ENCODE results near the gene OTOF.
"Not testable (repeated sequence)": the region's sequence is repeated elsewhere in the genome, so short reads cannot be mapped to it uniquely, and the experiment has no call there.

The OTOF gene

DNA sequence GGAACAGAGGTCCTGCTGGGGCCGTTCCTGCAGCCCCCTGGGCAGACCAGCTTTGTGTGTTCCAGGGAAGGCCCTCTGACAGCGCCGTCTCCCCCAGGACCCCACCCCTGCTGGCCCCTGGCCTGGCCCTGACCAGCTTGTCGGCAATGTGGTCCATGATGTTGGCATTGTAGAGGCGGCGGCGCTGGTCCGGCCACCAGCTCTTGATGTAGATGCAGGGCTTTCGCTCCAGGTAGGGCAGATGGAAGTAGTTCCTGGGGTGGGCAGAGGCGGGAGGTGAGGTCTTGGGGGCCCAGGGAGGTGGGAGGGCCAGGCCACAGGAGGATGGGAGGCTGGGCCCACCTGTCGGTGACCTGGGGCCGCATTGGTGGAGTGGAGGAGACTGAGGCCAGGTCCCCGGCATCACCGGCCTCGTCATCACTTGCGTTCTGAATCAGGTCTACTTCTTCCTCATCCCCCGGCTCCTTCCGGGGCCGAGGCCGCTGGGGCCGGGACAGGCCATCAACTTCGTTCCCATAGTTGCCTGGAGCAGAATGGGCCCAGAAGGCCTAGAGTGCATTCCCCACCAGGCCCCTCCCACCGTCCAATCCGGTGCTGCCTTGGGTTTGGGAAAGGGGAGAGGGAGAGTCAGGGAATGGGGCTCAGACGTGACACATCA, 1.3 kb upstream of the OTOF start:
- DNase-seq, result no peak

DNA sequence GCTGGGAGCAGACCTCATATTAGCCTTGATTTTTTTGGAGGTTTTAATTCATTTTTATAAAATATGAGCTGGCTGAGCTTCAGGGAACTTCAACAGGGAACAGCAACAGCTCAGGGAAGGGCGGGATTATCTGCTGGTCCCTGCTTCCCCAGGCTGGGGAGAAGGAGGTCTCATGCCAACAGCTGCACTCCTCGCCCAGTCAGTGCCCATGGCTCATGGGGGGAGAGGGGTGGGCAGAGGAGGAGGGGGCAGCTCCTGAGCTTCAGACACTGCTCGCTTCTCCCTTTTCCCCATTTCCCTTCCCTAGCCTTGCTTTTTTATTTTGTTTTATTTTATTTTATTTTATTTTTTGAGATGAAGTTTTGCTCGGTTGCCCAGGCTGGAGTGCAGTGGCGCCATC, 442 bp upstream of the OTOF start:
- DNase-seq, result no peak

DNA sequence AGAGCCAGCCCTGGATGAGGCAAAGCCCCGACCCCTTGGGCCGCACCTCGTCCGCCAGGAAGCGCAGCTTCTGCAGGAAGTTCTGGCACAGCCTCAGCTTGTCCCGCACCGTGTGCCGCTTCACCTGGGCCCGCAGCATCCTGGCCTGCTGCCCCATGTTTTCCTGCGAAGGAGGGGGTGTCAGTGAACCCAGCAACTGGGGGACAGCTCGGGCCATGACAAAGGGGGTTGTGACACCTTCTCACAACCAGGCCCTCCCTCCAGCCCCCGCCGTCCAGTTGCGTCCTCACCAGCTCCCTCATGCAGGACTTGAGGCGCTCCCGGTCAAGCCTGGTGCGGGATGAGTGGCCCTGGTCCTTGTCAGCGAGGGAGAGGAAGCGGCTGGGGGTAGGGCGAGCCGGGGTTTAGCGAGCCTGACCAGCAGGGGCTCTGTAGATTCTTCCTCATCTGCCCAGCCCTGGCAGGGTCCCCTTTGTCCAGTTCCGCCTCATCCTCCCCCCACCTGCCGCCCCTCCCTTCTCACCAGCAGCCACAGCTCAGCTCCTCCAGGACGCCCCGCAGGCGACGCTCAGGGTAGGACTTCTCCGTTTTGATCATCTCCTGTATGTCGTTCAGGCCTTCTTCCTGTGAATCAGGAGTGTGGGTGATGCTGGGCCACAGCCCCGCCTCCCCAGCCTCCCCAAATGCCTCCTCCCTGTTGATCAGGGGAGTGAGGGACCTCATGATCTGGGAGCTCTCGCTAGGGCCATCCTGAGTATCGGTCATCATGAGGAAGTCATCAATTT, 606 bp downstream of the OTOF start:
- DNase-seq, result no peak

DNA sequence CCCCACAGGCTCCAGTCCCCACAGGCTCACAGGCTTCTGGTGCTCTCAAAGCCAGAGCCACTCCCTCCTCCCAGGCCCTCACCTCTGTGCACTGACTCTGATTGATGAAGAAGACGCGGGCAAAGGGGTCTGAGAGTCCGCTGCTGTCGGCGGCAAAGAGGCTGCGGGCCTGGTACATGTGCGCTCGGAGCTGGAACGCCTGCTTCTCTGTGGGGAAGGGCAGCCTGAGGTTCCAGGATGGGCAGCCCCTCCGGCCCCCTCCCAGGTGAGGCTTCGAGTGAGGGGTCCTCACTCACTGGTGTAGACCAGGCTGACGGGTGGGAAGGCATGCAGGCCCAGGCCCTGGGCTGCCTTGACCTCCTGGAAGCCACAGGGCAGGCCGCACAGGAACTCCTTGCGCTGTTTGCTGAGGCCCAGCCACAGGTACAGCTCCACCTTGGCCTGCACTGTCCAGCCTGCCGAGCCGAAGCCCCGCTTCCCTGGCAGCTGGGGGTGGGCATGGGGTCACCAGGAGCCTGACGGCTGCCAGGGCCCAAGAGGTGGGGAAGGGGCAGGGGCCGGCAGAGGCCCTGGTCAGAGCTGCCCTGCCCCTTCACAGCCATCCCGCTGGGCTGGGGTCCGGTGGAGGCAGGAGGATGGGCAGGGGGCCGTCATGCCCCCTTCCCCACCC, 2.0 kb downstream of the OTOF start:
- no peak for DNase-seq

DNA sequence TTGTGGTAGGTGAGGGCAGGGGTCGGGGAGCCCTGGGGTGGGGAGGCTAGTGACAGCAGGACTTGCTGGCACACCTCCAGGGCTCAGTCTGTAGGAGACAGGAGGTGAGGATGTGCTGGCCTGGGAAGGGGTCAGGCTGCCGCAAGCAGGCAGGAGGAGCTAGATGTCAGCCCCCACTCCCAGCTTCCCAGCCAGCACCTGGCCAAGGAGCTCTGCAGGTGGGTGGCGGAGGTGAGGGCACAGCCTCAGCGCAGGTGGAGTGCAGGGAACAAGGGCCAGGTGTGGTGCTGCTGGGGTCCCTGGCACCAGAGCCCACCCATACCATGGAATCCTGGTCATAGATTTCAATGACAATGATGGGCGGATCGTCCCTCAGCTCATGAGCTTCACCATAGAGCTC, 2.9 kb downstream of the OTOF start:
- DNase-seq, result no peak

DNA sequence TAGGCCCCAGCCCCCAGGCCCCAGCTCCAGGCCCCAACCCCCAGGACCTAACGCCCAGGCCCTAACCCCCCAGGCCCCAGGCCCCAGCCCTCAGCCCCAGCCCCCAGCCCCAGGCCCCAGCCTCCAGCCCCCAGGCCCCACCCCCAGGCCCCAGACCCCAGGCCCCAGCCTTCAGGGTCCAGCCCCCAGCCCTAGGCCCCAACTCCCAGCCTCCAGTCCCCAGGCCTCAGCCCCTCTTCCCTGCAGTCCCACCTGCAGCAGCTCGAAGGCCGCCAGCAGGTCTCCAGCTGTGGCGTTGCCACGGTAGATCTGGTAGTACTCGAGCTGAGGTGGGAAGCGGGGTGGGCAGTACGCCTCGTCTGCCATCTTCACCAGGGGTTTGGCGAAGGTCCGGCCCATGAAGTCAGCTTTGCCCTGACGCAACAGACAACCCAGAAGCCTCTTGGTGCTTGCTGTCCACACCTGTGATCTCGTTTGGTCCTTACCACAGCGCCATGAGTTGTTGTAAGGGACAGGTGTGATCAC, 3.6 kb downstream of the OTOF start:
- DNase-seq, result no peak

DNA sequence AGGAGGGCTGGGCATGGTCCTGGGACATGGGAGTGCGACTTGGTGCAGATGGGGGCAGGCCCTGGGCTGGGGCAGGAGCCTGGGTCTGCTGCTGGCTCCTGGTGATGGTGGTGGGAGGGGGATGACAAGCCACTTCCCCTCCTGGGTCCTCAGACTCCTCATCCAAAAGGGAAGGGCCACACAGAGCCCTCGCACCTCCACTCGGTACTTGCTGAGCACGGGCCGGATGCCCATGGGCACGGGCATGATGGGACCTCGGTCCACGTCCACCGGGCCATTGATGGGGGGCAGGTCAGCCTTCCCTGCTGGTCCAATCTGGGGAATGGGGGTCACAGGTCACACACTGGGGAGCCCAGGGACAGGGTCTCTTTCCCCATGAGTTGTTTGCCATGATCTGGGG, 4.1 kb downstream of the OTOF start:
- no peak for DNase-seq

DNA sequence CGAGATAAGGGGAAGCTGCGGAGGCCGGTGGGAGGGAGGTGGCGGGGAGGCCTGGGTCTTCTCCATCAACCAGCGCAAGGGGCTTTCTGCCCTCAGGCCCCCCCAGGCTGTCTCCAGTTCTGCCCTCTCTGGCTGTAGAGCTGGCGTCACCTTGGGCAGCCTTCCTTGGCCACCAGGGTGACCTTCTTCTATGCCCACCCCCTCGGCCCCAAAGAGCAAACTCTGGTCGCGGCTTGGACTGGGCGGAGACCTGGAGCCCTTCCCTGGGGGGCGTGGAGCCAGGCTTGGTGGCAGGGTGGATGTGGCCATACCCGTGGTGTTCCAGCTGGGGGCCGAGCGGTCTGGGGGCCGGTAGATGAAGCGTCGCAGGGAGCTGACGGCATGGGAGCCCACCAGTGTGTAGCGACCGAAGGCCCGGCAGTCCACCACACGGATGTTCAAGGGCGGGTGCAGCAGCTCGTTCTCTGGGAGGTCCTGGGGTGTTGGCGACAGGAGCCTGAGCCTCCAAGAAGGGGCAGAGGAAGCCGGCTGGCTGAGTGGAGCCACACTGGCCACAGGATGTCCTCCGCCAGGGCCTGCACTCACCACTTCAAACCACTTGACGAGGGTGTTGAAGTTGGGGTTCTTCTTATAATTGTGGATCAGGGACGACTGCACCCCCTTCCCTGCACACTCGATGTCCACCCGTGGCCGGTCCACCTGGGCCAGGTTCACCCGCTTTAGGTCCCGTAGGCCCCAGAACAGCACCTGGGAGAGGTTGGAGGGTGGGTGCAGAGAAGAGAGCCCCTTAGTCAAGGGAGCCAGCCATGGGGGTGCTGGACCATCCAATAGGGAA, 4.9 kb downstream of the OTOF start:
- DNase-seq, result no peak

DNA sequence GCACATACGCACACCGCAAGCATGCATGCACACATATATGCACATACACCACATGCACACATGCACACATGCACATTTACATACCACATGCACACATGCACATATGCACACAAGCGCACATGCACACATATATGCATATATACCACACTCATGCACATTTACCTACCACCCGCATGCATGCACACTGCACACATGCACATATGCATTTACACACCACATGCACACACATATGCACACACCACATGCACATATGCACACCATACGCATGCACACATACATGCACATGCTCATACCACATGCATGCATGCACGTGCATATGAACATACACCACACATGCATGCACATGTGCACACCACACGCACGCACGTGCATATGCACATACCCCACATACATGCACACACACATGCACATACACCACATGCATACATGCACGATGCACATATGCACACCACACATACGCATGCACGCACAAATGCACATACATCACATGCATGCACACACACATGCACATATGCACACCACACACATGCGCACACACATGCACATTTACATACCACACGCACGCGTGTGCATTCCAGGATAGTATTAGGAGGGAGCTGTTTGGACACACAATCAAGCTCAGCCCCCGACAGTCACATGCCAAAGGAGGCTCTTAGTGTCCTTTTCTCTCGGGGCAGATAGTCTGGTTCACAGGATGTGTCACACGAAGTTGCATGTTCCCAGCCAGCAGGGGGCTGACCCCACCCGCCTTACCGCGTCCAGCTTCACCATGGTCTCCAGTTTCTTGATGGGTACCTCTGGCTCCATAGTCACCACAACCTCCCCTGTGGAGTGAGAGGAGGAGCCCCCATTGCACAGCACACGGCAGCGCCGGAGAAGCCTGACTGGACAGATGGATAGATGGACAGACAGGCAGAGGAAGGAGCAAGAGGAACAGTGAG, 5.9 kb downstream of the OTOF start:
- no peak for DNase-seq

DNA sequence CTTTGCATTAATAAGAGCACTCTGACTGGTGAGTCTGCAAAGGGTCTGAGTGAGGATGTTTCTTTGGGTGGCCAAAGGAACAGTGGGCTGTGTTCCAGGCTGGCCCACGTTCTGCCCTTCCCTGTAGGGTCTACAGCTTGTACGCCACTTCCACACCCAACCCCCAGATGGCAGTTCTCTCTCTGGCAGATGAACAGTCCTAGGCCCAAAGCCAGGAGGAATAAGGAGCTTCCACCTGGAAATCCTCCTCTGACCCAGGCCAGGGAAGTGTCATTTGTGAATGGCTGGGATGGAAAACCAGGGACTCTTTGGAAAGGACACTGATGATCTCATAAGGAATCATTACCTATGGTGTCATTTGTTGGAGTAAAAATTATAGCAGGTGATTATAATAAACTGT, 6.6 kb downstream of the OTOF start:
- no peak for DNase-seq

DNA sequence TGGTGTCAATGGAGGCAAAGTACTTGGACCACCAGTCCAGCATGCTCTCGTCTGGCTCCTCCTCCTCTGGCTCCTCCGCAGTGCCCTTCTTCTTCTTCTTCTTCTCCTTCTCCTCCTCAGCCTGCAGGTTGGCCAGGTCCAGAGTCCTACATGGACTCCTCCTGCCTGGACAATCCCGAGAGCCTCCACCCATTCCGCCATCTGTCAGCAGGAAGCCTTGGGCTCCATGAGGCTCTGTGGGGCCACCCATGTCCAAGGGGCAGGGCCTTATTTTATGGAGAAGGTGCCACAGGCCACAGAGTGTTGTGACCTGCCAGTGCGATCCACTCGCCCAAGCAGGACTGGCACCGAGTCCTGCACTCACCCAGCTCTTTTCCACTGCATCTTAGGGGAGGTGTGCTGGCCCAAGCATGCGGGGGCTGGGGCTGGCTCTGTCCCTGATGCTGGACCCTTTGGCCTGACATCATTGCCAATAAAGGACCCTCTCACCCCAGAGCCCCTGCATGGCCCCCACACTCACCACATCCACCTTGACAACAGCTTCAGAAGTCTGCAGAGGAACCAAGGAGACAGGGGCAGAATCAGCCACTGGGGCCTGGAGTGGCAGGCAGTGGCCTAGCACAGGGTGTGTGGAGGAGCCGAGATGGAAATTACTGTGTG, 7.2 kb downstream of the OTOF start:
- no peak for DNase-seq

DNA sequence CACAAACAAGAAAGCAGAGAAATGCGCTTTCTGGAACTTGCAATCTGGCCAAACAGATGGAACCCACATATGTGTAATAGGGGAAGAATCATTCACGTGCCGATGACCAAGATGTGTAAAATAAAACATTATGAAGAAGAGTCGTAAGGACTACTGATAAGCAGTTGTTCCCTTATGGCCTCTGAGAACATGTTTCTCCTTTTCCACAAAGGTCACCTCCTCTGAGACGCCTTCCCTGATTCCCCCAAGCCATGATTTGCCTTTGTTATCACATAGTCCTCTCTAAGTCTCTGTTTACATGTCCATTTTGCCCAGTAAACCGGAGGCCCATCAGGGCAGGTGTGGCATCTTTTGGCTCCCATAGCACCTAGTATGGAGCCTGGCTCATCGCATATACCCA, 8.0 kb downstream of the OTOF start:
- DNase-seq, result no peak

DNA sequence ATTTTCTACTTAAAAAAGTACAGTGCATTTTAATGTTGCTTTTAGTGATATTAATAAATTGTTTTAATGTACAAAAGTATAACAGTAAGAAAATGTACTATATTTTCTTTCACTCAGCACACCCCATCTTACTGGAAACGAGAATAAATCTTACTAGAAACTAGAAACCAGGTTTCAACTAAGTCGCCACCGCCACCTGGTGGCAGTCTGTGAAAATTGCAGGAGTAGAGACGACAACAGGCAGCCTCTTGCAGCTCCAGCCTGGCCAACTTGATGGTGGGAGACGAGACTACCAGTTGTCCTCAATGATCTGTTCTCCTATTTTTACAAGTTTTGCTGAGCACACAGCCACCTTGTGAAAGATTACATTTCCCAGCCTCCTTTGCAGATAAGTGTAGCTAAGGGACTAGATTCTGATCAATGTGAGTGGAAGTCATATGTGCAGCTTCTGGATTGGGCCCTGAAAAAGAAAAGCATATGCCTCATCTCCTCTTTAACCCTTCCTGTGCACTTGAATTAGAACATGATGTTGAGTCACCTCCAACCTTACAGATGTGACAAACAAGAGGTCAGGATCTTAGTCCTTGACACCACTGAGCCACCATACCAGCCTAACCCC, 8.7 kb downstream of the OTOF start:
- DNase-seq, result peak; percentile 51

DNA sequence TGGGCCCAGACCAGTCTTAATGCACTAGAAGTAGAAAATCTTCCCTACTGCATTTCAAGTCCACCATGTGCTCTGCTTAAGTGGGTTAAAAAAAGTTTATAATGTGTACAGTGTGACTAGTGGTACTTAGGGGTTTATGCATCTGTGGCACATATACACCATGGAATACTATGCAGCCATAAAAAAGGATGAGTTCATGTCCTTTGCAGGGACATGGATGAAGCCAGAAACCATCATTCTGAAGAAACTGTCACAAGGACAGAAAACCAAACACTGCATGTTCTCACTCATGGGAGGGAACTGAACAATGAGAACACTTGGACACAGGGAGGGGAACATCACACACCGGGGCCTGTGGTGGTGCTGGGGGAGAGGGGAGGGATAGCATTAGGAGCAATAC, 9.4 kb downstream of the OTOF start:
- DNase-seq, result not testable (repeated sequence)

DNA sequence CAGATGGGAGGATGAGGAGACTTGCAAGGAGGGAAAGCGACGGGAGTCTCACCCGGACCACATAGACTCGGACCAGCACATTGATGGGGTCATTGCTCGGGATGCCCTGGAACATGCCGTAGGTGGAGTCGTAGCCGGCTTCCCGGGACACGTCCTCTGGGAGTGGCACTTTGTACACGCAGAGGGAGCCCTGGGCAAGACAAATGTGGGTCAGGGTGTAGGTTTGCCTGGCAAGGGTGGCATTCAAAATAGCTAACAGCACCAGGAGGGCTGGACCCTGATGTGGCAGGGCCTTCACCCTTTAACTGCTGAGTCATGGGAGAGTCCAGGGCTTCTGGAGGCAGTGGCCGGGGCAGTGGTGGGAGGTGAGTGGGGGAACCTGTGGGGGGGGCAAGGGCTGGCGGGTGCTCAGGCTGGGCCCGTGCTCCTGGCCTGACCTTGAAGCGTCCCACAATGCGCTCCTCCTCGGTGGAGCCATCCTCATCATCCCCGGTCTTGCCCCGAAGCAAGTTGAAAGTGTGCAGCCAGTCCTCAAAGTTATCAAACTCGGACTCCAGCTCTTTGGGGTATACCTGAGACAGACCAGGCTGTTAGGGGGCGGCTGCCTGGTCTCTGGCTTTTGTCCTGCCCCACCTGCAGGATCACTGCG, 11.1 kb downstream of the OTOF start:
- DNase-seq, result no peak

DNA sequence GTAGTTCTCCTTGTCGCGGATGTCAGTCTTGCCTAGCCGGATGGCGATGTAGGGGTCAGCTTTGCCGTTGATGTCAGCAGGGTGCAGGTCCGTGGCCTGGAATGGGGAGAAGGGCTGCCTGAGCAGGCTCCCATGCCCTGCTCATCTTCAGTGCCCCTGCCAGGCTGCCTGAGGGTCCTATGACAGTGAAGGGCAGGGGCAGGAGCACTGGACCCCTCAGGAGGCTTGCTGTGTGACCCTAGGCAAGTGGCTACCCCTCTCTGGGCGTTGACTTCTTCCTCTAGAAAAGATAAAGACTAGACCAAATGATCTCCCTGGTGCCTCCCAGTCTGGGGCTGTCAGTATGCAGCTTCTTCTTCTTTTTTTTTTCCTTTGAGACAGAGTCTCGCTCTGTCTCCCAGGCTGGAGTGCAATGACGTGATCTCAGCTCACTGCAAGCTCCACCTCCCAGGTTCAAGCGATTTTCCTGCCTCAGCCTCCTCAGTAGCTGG, 11.9 kb downstream of the OTOF start:
- no peak for DNase-seq

DNA sequence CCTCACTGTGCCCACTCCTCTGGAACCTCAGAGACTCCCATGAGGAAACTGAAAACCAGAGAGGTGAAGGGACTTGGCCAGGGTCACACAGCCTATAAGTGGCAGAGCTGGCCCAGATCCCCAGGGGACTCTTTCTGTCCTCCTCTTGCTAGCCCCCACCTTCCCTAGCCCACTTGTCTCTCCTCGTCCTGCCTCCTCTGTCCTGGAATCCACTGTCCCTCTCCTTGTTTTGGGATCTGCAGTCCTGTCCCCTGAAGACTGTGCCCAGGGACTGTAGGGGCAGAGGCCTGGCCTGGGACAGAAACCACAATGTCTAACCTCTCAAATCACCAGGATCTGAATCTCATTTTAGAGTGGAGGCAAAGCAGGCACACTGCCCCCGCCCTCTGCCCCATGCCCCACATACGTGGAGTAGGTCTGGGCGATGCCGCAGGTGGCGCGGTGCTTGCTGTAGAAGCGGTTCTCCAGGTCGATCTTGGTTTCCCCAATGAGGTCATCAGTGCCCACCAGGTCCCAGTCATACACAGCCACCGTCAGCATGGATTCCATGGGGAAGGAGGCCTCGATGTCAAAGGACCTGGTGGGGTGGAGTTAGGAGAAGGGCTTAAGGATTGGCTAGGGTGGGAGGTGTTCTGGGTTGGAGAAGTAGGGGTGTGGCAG, 12.5 kb downstream of the OTOF start:
- DNase-seq, result no peak

DNA sequence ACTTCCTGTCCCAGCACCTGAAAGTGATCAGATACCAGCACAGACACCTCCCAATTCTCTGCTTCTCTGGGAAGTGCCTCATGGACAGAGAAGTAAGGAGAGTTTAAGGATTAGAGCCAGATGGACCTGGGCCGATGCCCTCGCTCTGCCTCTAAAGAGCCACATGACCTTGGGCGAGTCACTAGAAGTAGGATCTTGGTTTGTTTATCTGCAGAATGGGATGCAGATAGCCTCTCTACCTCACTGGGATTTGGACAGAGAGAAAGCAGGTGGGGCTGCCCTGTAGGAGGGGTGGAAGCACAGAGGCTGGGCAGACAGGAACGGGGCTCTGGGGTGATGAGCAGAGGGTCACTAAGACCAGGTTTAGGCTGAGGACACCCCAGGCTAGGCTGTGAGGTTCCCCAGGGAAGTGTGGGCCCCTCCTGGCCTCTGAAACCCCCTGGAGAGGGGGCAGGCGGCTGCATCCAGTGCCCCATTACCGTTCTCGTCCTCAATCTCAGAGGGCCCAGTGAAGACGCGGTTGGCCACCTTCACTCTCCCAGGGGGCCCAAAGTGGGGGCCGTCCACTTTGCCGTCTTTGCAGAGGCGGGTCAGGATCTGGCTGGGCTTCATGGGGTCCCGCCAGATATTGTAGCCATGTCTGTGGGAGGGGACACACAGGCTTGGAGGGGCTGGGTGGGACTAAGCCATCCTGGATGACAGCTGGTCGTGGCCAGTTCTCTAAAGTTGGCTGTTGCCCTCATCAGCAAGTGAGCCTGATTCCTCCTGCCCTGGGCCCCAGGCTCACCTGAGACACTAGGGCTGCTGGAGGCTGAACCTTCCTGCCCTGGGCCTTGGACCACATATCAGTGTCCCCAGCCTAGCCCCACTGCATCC, 13.3 kb downstream of the OTOF start:
- DNase-seq, result no peak
